ENCODE data around the gene METTL17. TPM values are rescaled to one million over a fixed set of nuclear protein-coding genes. Genes with fewer than 3 reads are reported as not detected.

Gene METTL17
- total and polyA plus RNA-seq, 9 of the 15 experiments (the other 6 are each of a cell fraction or from before 2014, with no cell fraction given), result 65.6 to 150 (median 90.0) TPM

DNA sequence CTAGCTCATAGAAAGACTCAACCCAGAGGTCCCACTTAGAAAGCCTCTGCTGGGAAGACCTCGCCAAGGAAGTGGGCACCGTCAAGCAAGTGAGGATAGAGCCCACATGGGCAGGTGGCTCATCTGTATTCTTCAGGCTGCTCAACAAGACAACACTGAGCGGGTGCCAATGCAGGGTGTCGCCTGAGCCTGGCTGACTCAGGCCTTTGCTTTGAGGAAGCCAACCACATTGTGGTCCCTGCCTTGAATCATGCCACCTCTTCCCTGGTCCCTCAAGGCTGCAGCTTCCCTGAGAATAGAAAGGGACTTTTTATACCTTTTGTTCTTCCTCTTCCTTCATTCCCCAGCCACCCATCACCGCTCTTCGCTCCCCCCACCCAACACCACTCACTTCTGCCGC lies 47.0 kb downstream of the METTL17 start (continued):
- no peak for TF ChIP-seq MEIS2 (IDR thresholded peaks at IDR 0.05; ENCODE audit: partially characterized antibody)
- no peak for TF ChIP-seq CHD1 (IDR thresholded peaks at IDR 0.05; ENCODE audit: low read length)
- no peak for TF ChIP-seq MAFK (IDR thresholded peaks at IDR 0.05; ENCODE audit: low read length)
- TF ChIP-seq ZNF583 (CRISPR knock-in tag; IDR thresholded peaks at IDR 0.05), result no peak
- TF ChIP-seq ZC3H4 (CRISPR knock-in tag; IDR thresholded peaks at IDR 0.05; ENCODE audit: borderline replicate concordance), result no peak

DNA sequence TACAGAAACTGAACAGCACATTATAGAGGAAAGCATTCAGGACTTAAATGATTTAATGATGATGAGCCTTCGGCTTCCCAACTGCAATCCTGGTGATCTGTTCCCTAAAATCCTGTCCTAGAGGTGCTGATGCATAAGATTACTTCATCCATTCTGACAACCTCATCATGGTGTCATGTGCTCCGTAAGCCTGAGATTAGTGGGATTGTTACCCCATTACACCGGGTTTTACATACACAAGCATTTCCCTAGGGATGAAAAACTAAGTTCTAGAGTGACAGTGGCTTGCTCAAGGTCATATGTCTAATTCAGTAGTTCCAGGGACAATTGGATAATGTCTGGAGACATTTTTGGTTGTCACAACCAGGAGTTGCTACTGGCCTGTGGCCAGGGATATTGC lies 47.4 kb downstream of the METTL17 start:
- POLR2A ChIA-PET, result interaction anchor here (0.7 kb wide), 1 partner anchor 10 kb away, joined by 3 read pairs; no protein-coding TSS in a partner anchor
- in situ Hi-C loops (cut with MboI), result no loop called here
- WGBS (ENCODE audit: insufficient coverage, low coverage, missing lambda C conversion rate), result 47% methylated on average over 3 of the region's 3 CpGs
- intact Hi-C loops (cut with micrococcal nuclease), result loop anchor here (5.0 kb wide), 1 partner anchor 340 kb away; no protein-coding TSS in a partner anchor
- Histone ChIP-seq H4K20me1 (replicated peaks; ENCODE audit: control insufficient read depth, insufficient read depth, low read length) (no peaks in the 10 kb centered on the region), H3K36me3 (ENCODE audit: control insufficient read depth, insufficient read depth, low read length) (no peaks in the 10 kb centered on the region), H3K27ac (ENCODE audit: extremely low read depth, low read depth, low read length) (no peak overlapping the region), H3K9me1 (ENCODE audit: control insufficient read depth, insufficient read depth, low read length) (no peaks in the 10 kb centered on the region), H3K27me3 (ENCODE audit: control insufficient read depth in 2 of 2, insufficient read depth in 2 of 2, low read length in 2 of 2) (no peaks in the 10 kb centered on the region), H3K9me3 (replicated peaks; ENCODE audit: control insufficient read depth, insufficient read depth, low read depth, low read length) (no peaks in the 10 kb centered on the region), H3K79me2 (ENCODE audit: control insufficient read depth, insufficient read depth, low read length) (no peaks in the 10 kb centered on the region), H3K4me3 (no peak overlapping the region), H3K4me2 (ENCODE audit: insufficient read depth, low read length) (no peak overlapping the region), H3K4me1 (replicated peaks in 1 of 2; ENCODE audit: control insufficient read depth in 2 of 2, insufficient read depth in 2 of 2, low read length in 2 of 2) (peaks cover 0 to 10% of the 10 kb centered on the region in 2 experiments; a peak in 3 of 5 replicates), H2AFZ (ENCODE audit: low read depth, low read length) (no peak overlapping the region), H3K9ac (ENCODE audit: insufficient read depth in 1 of 2, low read depth in 2 of 2, low read length in 2 of 2) (no peak overlapping the region)
- ATAC-seq (no peak), DNase-seq (ENCODE audit: extremely low read depth in 1 of 4, low spot score in 3 of 4) (no peak), FAIRE-seq (no peak)
- CTCF ChIA-PET (ENCODE audit: low intra/inter-chr PET ratio), result no interaction called here
- BruUV-seq (replicated peaks), result no TSS peak
- TF ChIP-seq, protein P1, sequence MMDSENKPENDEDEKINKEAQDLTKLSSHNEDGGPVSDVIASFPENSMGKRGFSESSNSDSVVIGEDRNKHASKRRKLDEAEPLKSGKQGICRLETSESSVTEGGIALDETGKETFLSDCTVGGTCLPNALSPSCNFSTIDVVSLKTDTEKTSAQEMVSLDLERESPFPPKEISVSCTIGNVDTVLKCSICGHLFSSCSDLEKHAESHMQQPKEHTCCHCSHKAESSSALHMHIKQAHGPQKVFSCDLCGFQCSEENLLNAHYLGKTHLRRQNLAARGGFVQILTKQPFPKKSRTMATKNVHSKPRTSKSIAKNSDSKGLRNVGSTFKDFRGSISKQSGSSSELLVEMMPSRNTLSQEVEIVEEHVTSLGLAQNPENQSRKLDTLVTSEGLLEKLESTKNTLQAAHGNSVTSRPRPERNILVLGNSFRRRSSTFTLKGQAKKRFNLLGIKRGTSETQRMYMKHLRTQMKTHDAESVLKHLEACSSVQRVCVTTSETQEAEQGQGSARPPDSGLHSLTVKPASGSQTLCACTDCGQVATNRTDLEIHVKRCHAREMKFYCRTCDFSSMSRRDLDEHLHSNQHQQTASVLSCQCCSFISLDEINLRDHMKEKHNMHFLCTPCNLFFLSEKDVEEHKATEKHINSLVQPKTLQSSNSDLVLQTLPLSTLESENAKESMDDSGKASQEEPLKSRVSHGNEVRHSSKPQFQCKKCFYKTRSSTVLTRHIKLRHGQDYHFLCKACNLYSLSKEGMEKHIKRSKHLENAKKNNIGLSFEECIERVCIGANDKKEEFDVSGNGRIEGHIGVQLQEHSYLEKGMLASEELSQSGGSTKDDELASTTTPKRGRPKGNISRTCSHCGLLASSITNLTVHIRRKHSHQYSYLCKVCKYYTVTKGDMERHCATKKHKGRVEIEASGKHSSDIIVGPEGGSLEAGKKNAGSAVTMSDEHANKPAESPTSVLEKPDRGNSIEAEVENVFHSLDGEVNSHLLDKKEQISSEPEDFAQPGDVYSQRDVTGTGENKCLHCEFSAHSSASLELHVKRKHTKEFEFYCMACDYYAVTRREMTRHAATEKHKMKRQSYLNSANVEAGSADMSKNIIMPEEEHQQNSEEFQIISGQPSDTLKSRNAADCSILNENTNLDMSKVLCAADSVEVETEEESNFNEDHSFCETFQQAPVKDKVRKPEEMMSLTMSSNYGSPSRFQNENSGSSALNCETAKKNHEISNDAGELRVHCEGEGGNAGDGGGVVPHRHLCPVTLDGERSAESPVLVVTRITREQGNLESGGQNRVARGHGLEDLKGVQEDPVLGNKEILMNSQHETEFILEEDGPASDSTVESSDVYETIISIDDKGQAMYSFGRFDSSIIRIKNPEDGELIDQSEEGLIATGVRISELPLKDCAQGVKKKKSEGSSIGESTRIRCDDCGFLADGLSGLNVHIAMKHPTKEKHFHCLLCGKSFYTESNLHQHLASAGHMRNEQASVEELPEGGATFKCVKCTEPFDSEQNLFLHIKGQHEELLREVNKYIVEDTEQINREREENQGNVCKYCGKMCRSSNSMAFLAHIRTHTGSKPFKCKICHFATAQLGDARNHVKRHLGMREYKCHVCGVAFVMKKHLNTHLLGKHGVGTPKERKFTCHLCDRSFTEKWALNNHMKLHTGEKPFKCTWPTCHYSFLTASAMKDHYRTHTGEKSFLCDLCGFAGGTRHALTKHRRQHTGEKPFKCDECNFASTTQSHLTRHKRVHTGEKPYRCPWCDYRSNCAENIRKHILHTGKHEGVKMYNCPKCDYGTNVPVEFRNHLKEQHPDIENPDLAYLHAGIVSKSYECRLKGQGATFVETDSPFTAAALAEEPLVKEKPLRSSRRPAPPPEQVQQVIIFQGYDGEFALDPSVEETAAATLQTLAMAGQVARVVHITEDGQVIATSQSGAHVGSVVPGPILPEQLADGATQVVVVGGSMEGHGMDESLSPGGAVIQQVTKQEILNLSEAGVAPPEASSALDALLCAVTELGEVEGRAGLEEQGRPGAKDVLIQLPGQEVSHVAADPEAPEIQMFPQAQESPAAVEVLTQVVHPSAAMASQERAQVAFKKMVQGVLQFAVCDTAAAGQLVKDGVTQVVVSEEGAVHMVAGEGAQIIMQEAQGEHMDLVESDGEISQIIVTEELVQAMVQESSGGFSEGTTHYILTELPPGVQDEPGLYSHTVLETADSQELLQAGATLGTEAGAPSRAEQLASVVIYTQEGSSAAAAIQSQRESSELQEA (IDR thresholded peaks at IDR 0.05; ENCODE audit: low read depth), result no peak
- TF ChIP-seq CTBP1 (IDR thresholded peaks at IDR 0.05; ENCODE audit: borderline replicate concordance), result no peak
- TF ChIP-seq, protein P2, sequence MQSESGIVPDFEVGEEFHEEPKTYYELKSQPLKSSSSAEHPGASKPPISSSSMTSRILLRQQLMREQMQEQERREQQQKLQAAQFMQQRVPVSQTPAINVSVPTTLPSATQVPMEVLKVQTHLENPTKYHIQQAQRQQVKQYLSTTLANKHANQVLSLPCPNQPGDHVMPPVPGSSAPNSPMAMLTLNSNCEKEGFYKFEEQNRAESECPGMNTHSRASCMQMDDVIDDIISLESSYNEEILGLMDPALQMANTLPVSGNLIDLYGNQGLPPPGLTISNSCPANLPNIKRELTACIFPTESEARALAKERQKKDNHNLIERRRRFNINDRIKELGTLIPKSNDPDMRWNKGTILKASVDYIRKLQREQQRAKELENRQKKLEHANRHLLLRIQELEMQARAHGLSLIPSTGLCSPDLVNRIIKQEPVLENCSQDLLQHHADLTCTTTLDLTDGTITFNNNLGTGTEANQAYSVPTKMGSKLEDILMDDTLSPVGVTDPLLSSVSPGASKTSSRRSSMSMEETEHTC (IDR thresholded peaks at IDR 0.05), result no peak
- no peak for TF ChIP-seq ZNF707 (CRISPR knock-in tag; conservative IDR thresholded peaks at IDR 0.05)
- TF ChIP-seq HNRNPH1 (optimal IDR thresholded peaks at IDR 0.05; ENCODE audit: low read depth, low read length), result no peak

Measured in K562 (cell line).